ENCODE data around the gene RC3H2. TPM values are rescaled to one million over a fixed set of nuclear protein-coding genes. Genes with fewer than 3 reads are reported as not detected.
"Not testable (repeated sequence)": the region's sequence is repeated elsewhere in the genome, so short reads cannot be mapped to it uniquely, and the experiment has no call there.

Gene RC3H2
- total RNA-seq, 1 donor from 2014 or later = 57.0 TPM

DNA sequence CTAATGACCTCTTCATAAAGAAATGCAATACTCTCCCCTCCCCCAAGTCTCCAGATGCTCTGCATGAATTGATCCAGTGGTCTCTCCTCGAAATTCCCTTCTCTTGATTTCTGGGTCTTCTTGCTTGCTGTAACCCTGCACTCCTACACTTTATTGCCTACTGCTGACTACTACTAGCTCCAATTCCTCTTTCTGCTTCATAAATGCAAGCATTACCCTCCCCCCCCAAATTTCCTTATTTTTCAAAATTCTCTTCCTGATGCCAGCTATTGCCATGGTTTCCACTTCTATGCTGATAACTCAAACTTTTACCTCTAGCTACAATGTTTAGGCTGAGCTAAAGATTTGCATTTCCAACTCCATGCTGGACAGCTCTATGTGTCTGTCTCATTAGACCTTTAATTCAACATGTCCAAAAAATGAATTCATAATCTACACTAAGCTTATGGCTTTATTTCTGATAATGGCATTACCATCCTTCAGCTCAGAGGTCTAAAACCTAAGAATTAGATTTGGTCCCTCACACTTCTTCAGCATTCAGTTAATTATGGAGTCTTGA is 24.7 kb upstream of the RC3H2 start:
- no peak for DNase-seq (ENCODE audit: low read depth in 2 of 2)

DNA sequence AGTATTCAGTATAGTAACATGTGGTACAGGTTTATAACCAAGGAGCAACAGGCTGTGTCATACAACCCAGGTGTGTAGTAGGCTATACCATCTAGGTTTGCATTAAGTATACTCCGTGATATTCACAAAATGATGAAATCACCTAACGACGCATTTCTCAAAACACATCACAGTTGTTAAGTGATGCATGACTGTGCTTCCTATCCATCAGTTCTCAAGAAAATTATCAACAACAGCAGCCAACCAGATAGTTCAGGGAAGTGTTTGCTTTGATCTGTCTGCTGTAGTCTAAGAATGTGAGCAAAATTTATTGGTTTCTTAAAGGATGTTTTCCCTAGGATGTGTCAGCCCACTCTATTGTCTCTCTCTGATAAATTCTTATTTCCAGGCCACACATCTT is 18.8 kb upstream of the RC3H2 start:
- peak in 1 of 2 donors; percentile 87 for DNase-seq (ENCODE audit: low read depth in 2 of 2)

DNA sequence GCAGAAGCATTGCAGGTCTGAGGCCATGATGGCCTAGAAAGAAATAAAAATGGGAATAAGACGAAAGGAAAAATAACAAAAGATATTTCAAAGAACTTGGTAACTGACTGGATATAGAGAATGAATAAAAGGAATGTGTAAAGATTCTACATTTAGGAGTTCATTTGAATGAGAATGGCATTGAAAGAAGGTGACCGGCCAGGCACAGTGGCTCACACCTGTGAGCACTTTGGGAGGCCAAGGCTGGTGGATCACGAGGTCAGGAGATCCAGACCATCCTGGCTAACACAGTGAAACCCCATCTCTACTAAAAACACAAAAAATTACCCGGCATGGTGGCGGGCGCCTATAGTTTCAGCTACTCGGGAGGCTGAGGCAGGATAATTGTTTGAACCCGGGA is 17.6 kb upstream of the RC3H2 start:
- DNase-seq (ENCODE audit: low read depth in 2 of 2) = no peak

DNA sequence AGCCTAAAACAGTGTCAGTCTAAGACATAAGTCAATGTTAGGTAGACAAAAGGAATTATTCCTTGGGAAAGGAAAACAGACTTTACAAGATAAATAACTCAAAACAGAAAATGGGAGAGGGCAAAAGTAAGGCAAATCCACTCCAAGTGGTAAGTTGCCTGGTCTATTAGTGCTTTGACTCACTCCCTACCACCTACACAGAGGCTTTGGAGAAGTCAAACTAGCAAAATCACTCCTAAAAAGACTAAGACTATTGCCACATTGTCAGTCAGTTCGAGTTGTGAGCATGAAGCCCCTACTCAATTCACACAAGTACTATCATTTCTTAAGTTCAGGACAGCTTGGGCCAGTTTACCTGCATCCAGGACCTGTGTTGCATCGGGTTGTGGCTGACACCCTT is 13.2 kb upstream of the RC3H2 start:
- no peak for DNase-seq (ENCODE audit: low read depth in 2 of 2)

DNA sequence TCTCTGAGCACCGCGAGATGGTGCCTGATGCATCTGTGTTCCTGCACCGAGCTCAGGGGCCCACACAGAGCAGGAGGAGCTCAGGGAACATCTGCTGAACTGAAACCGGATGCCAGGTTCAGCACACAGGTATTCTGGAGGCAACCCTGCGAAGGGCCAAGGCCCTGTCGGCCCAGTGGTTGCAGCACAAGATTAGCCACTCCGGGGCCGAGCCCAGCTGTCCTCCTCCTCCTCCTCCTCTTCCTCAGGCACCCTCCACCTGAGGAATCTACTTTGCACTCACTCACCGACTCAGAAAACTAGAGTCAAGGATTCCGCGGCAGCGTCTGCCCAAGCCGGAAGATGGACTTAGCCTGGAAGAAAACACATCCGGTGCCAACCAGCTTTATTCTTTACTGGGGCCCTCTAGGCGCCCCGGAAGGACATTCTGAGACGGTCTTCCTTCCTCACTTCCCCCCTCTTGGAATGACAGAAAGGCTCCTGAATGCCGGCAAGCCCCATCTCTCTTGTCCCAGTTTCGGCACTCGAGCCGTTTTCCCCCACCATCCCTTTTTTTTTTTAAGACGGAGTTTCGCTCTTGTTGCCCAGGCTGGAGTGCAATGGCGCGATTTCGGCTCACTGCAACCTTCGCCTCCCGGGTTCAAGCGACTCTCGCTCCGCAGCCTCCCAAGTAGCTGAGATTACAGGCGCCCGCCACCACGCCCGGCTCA is 8.0 kb upstream of the RC3H2 start, which contains the start of gene ZBTB6:
ZBTB6 (minus strand) TSS at position 360 of the 710 bp plus-strand sequence. CDS start 1,251 bp downstream, outside the sequence.
- peak in 1 of 2 donors; percentile 77 for DNase-seq (ENCODE audit: low read depth in 2 of 2)

DNA sequence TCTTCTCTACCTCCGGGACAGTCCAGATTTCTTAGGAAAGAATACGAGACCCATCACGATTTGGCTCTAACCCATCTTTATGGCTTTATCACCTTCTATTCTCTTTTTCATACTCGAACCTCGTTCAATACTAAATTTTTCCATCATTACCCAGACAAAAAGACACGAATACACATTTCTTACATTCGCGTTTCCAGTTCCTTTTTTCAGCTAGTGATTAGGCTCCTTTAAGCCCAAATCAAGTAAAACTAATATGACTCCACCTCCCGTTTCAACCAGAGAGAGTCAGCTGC is 7.5 kb upstream of the RC3H2 start:
- DNase-seq (ENCODE audit: low read depth in 2 of 2) = no peak

DNA sequence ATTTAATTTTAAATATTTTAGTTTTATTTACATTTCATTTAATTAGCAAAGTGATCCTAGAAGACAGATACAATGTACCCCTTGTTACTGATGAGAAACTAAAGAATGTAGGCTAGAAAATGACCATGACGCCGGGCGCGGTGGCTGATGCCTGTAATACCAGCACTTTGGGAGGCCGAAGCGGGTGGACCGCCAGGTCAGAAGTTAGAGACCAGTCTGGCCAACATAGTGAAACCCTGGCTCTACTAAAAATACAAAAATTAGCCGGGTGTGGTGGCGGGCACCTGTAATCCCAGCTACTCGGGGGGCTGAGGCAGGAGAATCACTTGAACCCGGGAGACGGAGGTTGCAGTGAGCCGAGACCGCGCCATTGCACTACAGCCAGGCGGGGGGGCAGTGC is 963 bp upstream of the RC3H2 start:
- not testable (repeated sequence) for DNase-seq (ENCODE audit: low read depth in 2 of 2)

DNA sequence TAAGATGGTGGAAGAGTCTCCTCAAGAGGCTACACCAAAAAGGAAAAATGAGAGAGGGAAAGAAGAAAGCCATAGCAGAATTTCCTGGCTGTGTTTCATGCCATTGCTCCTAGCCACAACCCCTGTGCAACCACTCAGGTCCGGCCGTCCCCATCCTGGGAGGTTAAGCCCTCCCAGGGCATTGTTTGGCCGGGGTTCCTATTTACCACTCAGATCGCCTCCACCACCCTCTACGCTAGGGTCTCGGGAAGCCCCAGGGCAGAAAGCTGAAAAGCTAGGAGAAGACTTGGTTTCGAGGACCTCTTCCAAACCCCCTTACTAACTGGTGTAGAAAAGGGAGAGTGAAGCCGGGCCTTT is 715 bp downstream of the RC3H2 start:
- peak; percentile 24 to 71 for DNase-seq (ENCODE audit: low read depth in 2 of 2)

DNA sequence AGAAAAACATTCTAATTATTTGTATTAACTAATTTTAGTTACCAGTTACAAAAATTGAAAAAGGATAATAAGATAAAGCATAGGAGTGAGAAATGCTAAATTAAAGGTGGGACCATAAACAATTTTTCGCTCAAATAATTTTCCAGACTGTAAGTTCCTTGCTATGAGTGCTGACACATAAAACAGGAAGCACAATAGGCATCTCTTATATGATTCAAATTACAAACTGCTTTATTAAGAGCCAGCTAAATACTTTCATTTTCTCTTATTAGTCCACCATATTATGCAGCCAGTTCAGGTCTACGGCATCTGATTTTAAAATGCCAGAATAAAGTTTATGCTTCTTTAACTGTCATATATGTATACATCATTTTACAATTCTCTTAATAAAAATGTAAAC is 4.4 kb downstream of the RC3H2 start:
- peak; percentile 34 to 52 for DNase-seq (ENCODE audit: low read depth in 2 of 2)

DNA sequence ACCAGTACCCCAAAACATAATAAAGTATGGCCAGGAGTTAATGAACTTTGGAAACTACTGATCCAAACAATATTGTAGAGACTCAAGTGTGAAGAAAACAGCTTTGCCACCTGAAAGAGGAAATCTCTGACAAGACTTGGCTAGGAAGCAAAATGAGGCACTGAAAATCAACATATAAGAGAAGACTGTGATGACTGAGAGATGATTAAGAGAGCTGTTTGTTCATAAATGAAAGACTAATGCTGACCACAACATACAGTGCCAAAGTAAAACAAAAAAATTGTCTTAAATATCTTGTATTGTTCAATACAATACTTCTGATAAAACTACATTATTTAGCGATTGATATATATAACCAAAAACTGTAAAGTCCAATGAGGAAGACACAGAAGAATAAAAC is 7.2 kb downstream of the RC3H2 start:
- DNase-seq (ENCODE audit: low read depth in 2 of 2) = peak in 1 of 2 donors; percentile 33

DNA sequence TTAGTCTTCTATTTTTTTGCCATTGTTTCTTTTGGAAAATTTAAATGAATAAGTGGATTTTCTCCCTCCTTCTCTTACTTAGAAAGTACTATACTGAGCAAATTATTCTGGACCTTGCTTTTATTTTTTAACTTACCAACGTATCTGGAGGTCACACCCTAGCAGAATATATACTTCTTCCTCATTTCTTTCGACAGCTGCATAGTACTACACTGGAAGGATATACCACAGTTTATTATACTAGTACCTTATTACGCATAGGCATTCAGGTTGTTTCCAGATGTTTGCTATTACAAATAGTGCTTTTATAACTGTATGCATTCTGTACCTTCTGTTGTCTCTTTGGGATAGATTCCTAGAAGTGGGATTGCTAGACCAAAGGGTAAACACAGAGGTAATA is 16.7 kb downstream of the RC3H2 start:
- DNase-seq (ENCODE audit: low read depth in 2 of 2) = no peak

DNA sequence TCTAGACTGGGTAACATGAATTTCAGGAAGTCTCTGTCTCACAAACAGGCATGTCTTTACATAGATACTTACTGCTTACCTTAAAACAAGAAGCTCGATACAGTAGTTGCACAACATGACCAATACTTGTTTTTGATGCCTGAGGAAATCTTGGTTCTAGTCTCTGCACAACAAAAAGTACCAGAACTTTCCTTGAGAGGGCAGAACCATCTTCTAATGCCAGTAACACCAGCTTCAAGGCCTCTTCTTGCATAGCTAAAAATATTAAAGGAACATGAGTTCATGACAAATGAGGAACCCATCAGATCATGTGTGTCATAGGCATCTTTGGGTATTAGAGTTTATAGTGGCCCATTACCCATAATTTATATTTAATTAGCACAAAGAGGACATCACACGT is 22.0 kb downstream of the RC3H2 start:
- DNase-seq (ENCODE audit: low read depth in 2 of 2) = no peak

DNA sequence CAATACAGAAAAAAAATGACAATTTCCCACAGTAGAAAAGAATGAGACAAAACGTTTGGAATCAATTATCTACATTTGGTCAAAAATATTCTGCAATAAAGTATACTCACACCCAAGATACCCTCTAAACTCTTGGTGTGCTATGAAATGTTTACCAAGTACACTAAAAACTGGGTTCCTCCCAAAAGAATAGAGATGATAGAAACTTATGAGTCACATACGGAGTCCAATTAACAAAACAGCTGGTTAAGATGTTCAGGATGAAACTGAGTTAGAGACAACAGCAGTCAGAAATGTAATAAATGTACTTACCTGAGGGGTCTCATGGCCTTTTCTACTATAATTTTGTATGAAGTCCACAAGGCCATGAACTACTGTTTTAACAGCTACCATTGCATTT is 25.7 kb downstream of the RC3H2 start:
- DNase-seq (ENCODE audit: low read depth in 2 of 2) = no peak

DNA sequence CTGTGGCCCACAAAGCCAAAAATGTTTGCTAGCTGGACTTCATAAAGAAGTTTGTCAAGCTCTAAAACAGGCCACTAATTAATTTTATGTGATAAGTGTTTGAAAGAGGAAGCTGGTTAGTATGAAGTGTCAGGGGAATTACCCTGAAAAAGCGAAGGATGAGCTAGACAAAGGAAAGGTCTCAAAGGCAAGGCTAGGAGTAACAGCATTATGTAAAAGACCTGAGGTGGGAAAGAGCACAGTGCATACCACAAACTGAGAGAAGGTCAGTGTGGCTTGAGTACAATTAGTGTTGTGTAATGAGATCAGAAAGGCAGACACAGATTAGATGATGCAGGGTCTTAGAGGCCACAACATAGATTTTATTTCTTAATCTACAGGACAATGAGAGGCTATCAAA is 29.6 kb downstream of the RC3H2 start:
- DNase-seq (ENCODE audit: low read depth in 2 of 2) = no peak

DNA sequence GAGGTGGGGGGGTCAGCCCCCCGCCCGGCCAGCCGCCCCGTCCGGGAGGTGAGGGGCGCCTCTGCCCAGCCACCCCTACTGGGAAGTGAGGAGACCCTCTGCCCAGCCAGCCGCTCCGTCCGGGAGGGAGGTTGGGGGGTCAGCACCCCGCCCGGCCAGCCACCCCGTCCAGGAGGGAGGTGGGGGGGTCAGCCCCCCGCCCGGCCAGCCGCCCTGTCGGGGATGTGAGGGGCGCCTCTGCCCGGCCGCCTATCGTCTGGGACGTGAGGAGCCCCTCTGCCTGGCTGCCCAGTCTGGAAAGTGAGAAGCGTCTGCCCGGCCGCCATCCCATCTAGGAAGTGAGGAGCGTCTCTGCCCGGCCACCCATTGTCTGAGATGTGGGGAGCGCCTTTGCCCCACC is 37.9 kb downstream of the RC3H2 start:
- not testable (repeated sequence) for DNase-seq (ENCODE audit: low read depth in 2 of 2)

DNA sequence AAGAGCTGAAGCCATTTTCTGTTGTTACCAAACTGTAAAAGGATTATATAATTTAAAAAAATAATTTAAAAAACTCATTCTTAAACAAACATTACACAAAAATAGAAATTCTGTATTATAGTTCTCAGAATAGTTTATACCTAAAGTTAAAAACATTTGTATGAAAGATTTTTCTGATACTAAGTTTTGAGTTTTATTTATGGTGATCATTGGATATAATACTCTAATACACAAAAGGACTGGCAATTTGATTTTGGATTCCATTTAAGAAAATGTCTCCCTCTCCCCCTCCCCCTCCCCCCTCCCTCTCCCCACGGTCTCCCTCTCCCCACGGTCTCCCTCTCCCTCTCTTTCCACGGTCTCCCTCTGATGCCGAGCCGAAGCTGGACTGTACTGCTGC is 39.1 kb downstream of the RC3H2 start:
- DNase-seq (ENCODE audit: low read depth in 2 of 2) = no peak

DNA sequence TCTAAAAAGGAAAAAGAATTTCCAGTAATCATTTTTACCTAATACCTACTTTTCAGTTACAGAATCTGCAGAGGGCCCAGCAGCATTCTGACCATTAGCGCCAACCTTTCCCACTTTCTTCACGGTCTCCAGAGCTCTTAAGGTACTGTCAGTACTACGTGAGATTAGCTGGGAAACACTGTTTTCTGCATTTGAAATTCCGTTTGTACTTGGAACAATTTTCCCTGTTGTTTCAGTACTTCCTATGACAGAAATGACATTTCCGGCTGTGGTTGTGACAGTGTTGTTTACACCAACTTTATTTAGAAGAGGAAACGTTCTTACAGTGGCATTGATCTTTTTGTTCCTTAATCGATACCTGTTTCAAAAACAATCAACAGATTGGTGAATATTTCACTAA is 39.9 kb downstream of the RC3H2 start:
- DNase-seq (ENCODE audit: low read depth in 2 of 2) = peak; percentile 89 to 92

DNA sequence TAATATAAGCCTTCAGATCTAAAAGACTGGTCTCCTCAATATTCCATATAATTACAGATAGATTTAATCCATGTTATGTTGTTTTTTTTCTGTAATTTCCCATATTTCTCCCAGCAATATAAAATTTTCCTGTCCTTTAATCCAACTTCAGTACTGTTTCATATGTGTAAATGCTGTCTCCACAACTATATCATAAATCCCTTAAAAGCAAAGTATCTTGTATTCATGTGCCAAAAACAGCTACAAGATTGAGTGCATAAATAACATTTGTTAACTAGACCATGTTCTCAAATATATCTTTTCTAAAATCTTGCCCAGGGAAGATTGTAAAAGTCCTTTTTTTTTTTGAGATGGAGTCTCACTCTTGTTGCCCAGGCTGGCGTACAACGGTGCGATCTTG is 41.8 kb downstream of the RC3H2 start:
- no peak for DNase-seq (ENCODE audit: low read depth in 2 of 2)

DNA sequence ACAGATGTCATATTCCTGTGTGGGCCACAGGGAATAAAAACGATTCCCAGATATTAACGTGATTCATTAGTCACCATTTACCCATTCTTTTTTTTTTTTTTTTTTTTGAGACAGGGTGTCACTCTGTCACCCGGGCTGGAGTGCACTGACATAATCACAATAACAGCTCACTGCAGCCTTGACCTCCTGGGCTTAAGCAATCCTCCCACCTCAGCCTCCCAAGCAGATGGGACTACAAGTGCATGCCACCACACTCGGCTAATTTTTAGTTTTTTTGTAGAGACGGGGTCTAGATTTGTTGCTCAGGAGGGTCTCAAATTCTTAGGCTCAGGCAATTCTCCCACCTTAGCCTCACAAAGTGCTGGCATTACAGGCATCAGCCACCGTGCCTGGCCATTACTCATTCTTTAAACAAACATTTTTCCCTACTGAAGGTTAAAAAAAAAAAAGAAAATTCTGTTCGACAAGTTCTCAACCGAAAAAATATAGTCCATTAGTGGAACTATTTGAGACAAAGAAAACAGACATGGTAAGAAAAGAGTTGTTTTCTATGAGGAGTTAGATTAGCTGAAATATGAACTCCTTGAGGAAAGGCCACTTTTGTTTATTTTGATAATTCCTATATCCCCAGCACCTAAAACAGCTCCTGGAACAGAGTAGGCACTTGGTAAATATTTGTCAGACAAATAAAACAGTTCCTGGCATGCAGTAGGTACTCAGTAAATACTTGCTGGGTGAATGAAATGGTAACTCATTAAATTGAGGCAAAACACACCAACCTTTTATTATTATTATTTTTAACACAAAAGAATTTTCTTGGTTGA is 44.6 kb downstream of the RC3H2 start:
- DNase-seq (ENCODE audit: low read depth in 2 of 2) = peak in 1 of 2 donors; percentile 24

DNA sequence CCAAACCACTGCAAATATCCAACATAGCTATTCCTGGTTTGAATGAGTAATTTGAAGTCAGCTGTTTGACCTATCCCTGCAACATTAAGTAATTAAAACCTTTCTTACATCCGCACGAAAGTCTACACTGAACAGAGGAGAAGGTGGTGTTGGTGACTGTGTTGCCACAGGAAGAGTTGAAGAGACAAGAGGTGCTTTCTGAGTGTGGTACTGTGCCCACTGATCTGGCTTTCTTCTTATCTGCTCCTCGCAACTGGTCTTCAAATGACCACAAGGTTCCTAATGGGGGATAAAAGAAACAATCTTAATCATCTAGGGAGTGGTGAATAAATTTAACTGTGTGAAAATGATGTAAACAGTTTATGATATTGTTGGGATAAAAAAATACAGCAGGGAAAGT is 47.3 kb downstream of the RC3H2 start:
- no peak for DNase-seq (ENCODE audit: low read depth in 2 of 2)

DNA sequence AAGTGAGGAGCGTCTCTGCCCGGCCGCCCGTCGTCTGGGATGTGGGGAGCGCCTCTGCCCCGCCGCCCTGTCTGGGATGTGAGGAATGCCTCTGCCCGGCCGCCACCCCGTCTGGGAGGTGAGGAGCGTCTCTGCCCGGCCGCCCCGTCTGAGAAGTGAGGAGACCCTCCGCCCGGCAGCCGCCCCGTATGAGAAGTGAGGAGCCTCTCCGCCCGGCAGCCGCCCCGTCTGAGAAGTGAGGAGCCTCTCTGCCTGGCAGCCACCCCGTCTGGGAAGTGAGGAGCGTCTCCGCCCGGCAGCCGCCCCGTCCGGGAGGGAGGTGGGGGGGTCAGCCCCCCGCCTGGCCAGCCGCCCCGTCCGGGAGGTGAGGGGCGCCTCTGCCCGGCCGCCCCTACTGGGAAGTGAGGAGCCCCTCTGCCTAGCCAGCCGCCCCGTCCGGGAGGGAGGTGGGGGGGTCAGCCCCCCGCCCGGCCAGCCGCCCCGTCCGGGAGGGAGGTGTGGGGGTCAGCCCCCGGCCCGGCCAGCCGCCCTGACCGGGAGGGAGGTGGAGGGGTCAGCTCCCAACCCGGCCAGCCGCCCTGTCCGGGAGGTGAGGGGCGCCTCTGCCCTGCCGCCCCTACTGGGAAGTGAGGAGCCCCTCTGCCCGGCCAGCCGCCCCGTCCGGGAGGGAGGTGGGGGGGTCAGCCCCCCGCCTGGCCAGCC is 52.9 kb downstream of the RC3H2 start:
- not testable (repeated sequence) for DNase-seq (ENCODE audit: low read depth in 2 of 2)

DNA sequence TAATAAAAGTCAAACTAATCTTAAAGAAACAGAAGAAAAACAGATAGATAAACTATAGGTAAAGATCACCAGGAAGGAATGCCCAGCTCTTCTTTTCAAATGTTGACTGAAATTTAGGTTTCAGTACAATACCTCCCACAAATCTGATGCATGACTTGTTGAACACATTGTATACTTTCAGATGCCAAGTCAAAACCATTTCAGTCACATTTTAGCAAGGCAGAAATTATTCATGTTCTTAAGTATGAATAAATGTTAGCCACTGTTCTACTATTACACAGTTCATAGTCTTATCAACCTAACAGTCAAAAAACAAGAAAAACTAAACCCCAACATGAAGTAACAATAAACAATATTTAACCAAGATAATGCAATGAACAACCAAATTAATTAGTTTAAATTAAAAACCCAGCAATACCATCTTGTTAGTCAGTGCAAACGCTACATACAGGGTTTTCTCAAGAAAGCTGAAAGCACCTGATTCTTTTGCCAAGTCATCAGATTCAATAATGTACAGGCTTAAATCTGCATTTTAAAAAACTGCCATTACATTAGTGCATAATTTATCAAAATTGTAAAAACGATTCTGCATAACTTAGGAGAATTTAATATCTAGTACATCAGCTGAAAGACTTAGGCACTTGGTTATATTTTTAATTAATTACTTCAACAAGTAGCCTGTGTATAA is 56.8 kb downstream of the RC3H2 start:
- DNase-seq (ENCODE audit: low read depth in 2 of 2) = no peak
